Heart left ventricle (tissue), 11 donors: Measurements from ENCODE around the gene PDZD11. TPM values are rescaled to one million over a fixed set of nuclear protein-coding genes. Genes with fewer than 3 reads are reported as not detected.

ENCODE experiments used
- polyA plus RNA-seq, 2 donors: library from polyadenylated mRNA; stranded (reverse); fragments of 200-250 nt; gene quantifications; one replicate each; pipeline ENCODE4 v1.2.3, GENCODE V29; 2013
- total RNA-seq, 9 donors: library from RNA; depleted of rRNA in 2 of 9; stranded (reverse); fragments of >200 nt in 2 of 9; fragmentation: NEBNext Ultra II Directional in 3 of 9; extraction: Animal tissue kit (Norgen Biotek cat#: 25700) in 3 of 9; gene quantifications; one replicate each; pipeline versions ENCODE4 v1.1.0 to v1.2.4, GENCODE V29; 2016 to 2023
- donor health status: ischemic (EF 13 %, LVEDD 7.1; RV severe dilation, severe dysfunction).
- donor health status: healthy with polysubstance abuse.
- donor health status: DM: no; HTN: yes; CAD: no.
- donor health status: DM: no; HTN: no; CAD: no.
- donor health status: ischemic (EF 25% LVEDD 5.7; RV mildly dilated, moderate dysfunction).
- donor health status: healthy.
- donor health status: DM: yes; HTN: yes; CAD: no.
- donor health status: PGD.
- donor health status: nonischemic (EF 23%, LVEDD 6.1; RV moderate dilation, normal function).

The PDZD11 gene
- total and polyA plus RNA-seq, 11 donors: 27.1 to 57.3 (median 36.7) TPM

Other genes starting within 250 kb of the PDZD11 start
- gene AWAT2, start 240.0 kb downstream of the PDZD11 start, total RNA-seq: not detected
- gene AWAT2, start 240.0 kb downstream of the PDZD11 start, polyA plus RNA-seq: not detected
- not detected for gene OTUD6A, start 227.5 kb downstream of the PDZD11 start, total RNA-seq
- gene OTUD6A, start 227.5 kb downstream of the PDZD11 start, polyA plus RNA-seq: not detected
- 10 to 100 TPM; 36.4 to 52.7 (median 45.5) TPM for gene IGBP1, start 156.5 kb downstream of the PDZD11 start, total RNA-seq
- gene IGBP1, start 156.5 kb downstream of the PDZD11 start, polyA plus RNA-seq: 10 to 100 TPM; 28.2 to 56.5 TPM
- gene DGAT2L6, start 112.4 kb downstream of the PDZD11 start, total RNA-seq: not detected
- not detected for gene DGAT2L6, start 112.4 kb downstream of the PDZD11 start, polyA plus RNA-seq
- not detected for gene AWAT1, start 55.3 kb downstream of the PDZD11 start, total RNA-seq
- not detected for gene AWAT1, start 55.3 kb downstream of the PDZD11 start, polyA plus RNA-seq
- gene P2RY4, start 29.7 kb downstream of the PDZD11 start, total RNA-seq: under 1 TPM in 4 of 9 donors, not detected in 5; 0.12 to 0.24 (median 0.20) TPM
- under 1 TPM in 1 of 2 donors, not detected in 1; 0.10 TPM for gene P2RY4, start 29.7 kb downstream of the PDZD11 start, polyA plus RNA-seq
- gene ARR3, start 21.6 kb downstream of the PDZD11 start, total RNA-seq: not detected
- gene ARR3, start 21.6 kb downstream of the PDZD11 start, polyA plus RNA-seq: not detected
- not detected for gene RAB41, start 7.8 kb downstream of the PDZD11 start, total RNA-seq
- not detected for gene RAB41, start 7.8 kb downstream of the PDZD11 start, polyA plus RNA-seq
- gene KIF4A, start 177 bp upstream of the PDZD11 start, total RNA-seq: 1 to 10 TPM in 1 of 9 donors, under 1 TPM in 7, not detected in 1; 0.06 to 4.1 (median 0.25) TPM
- under 1 TPM in 1 of 2 donors, not detected in 1; 0.04 TPM for gene KIF4A, start 177 bp upstream of the PDZD11 start, polyA plus RNA-seq
- not detected for gene GDPD2, start 133.4 kb upstream of the PDZD11 start, total RNA-seq
- not detected for gene GDPD2, start 133.4 kb upstream of the PDZD11 start, polyA plus RNA-seq
- 10 to 100 TPM in 5 of 9 donors, 1 to 10 TPM in 4; 6.8 to 14.8 (median 10.3) TPM for gene DLG3, start 154.9 kb upstream of the PDZD11 start, total RNA-seq
- gene DLG3, start 154.9 kb upstream of the PDZD11 start, polyA plus RNA-seq: 1 to 10 TPM; 6.1 to 9.1 TPM